Neural cell (in vitro differentiated cells): ENCODE results near the gene CYP46A1. TPM values are rescaled to one million over a fixed set of nuclear protein-coding genes. Genes with fewer than 3 reads are reported as not detected.

Experiments
- H2AFZ ChIP-seq: fragments of 200-600, 300-800 bp; sonication (generic), shearing (Covaris generic); 2 replicates; pipeline ENCODE4 v1.6.0; 2014; ENCODE audit warnings: low read depth, mild to moderate bottlenecking, antibody characterized with exemption, low read length, moderate library complexity
- H3F3A ChIP-seq: fragments of 200-600 bp; shearing (Covaris generic); 2 replicates; pipeline ENCODE4 v1.6.1; 2016; ENCODE audit warnings: mild to moderate bottlenecking, moderate library complexity, mixed read lengths, antibody characterized with exemption, low read length; ENCODE audit not compliant: insufficient read depth, poor library complexity, severe bottlenecking
- H3K27ac ChIP-seq: fragments of 200-600, 300-800 bp; sonication (generic), shearing (Covaris generic); 2 replicates; pipeline ENCODE4 v1.5.1; 2014; ENCODE audit warnings: mild to moderate bottlenecking, low read length, moderate library complexity
- H3K27me3 ChIP-seq: fragments of 300-800, 200-600 bp; sonication (generic), shearing (Covaris generic); 2 replicates; pipeline ENCODE4 v1.6.0; 2014; ENCODE audit warnings: mild to moderate bottlenecking, low read depth, low read length, moderate library complexity; ENCODE audit not compliant: insufficient read depth
- H3K36me3 ChIP-seq: fragments of 300-800, 200-600 bp; sonication (generic), shearing (Covaris generic); 2 replicates; pipeline ENCODE4 v1.5.1; 2014; ENCODE audit warnings: mild to moderate bottlenecking, antibody characterized with exemption, low read length, moderate library complexity; ENCODE audit not compliant: insufficient read depth
- H3K4me2 ChIP-seq: fragments of 300-800, 200-600 bp; sonication (generic), shearing (Covaris generic); 2 replicates; pipeline ENCODE4 v1.6.0; 2014; ENCODE audit warnings: mild to moderate bottlenecking, low read length
- H3K4me3 ChIP-seq: fragments of 300-800, 200-600 bp; sonication (generic), shearing (Covaris generic); 2 replicates; pipeline ENCODE4 v1.5.1; 2014; ENCODE audit warnings: mild to moderate bottlenecking, low read length, moderate library complexity
- H3K79me2 ChIP-seq: fragments of 200-600 bp; shearing (Covaris generic); replicated peaks from 2 replicates; pipeline ENCODE4 v1.6.0; 2014; ENCODE audit warnings: mild to moderate bottlenecking, low read length, moderate library complexity; ENCODE audit not compliant: insufficient read depth
- H3K9ac ChIP-seq: fragments of 300-800, 200-600 bp; sonication (generic), shearing (Covaris generic); 2 replicates; pipeline ENCODE4 v1.6.1; 2016; ENCODE audit warnings: mild to moderate bottlenecking, low read length, mixed read lengths
- H3K9me2 ChIP-seq: fragments of 200-600 bp; shearing (Covaris generic); 2 replicates; pipeline ENCODE4 v1.6.1; 2016; ENCODE audit warnings: mild to moderate bottlenecking, low read length, mixed read lengths; ENCODE audit not compliant: insufficient read depth
- H3K9me3 ChIP-seq: fragments of 200-600, 300-800 bp; sonication (generic), shearing (Covaris generic); 2 replicates; pipeline ENCODE4 v1.6.1; 2016; ENCODE audit warnings: mild to moderate bottlenecking, mixed run types, low read length, moderate library complexity, mixed read lengths
- H4K20me1 ChIP-seq: fragments of 200-600 bp; shearing (Covaris generic); 2 replicates; pipeline ENCODE4 v1.6.1; 2016; ENCODE audit warnings: mild to moderate bottlenecking, mixed run types; ENCODE audit not compliant: insufficient read depth
- EP300 ChIP-seq: fragments of 450-650 bp; conservative IDR thresholded peaks from 2 replicates; pipeline ENCODE4 v1.6.1; 2014; ENCODE audit warnings: antibody characterized with exemption, mild to moderate bottlenecking, moderate library complexity; ENCODE audit not compliant: poor library complexity, severe bottlenecking
- EZH2 ChIP-seq: fragments of 200-600, 300-800 bp; shearing (Covaris generic), sonication (generic); IDR thresholded peaks from 2 replicates; pipeline ENCODE4 v1.6.1; 2014; ENCODE audit warnings: antibody characterized with exemption, low read length, borderline replicate concordance, mild to moderate bottlenecking; ENCODE audit not compliant: insufficient read depth, poor library complexity, severe bottlenecking
- MXI1 ChIP-seq: fragments of 450-650 bp; conservative IDR thresholded peaks from 2 replicates; pipeline ENCODE4 v1.6.1; 2014; ENCODE audit warnings: antibody characterized with exemption, mild to moderate bottlenecking; ENCODE audit not compliant: poor library complexity, severe bottlenecking
- POLR2AphosphoS5 ChIP-seq: IDR thresholded peaks from 2 replicates; pipeline ENCODE4 v1.6.1; 2012
- RAD21 ChIP-seq: fragments of 450-650 bp; conservative IDR thresholded peaks from 2 replicates; pipeline ENCODE4 v1.6.1; 2014; ENCODE audit warnings: antibody characterized with exemption, mild to moderate bottlenecking, moderate library complexity
- SMC3 ChIP-seq: fragments of 450-650 bp; conservative IDR thresholded peaks from 2 replicates; pipeline ENCODE4 v1.6.1; 2014; ENCODE audit warnings: antibody characterized with exemption, mild to moderate bottlenecking, moderate library complexity; ENCODE audit not compliant: poor library complexity
- TAF1 ChIP-seq: IDR thresholded peaks from 2 replicates; pipeline ENCODE4 v1.6.1; 2012; ENCODE audit warnings: low read depth
- polyA plus RNA-seq: library from polyadenylated mRNA; depleted of rRNA; stranded (reverse); fragments of >200 nt; gene quantifications from 2 replicates; pipeline ENCODE4 v1.2.3, GENCODE V29; 2014
- TF ChIP-seq, protein P1 (sequence below): IDR thresholded peaks from 2 replicates; pipeline ENCODE4 v1.6.1; 2012; ENCODE audit warnings: borderline replicate concordance
- TF ChIP-seq, protein P2 (sequence below): fragments of 450-650 bp; IDR thresholded peaks from 2 replicates; pipeline ENCODE4 v1.5.1; 2014; ENCODE audit warnings: antibody characterized with exemption, mild to moderate bottlenecking, moderate library complexity; ENCODE audit not compliant: poor library complexity, severe bottlenecking

Gene CYP46A1
- polyA plus RNA-seq, 1 donor from 2014 or later: 5.4 TPM

DNA sequence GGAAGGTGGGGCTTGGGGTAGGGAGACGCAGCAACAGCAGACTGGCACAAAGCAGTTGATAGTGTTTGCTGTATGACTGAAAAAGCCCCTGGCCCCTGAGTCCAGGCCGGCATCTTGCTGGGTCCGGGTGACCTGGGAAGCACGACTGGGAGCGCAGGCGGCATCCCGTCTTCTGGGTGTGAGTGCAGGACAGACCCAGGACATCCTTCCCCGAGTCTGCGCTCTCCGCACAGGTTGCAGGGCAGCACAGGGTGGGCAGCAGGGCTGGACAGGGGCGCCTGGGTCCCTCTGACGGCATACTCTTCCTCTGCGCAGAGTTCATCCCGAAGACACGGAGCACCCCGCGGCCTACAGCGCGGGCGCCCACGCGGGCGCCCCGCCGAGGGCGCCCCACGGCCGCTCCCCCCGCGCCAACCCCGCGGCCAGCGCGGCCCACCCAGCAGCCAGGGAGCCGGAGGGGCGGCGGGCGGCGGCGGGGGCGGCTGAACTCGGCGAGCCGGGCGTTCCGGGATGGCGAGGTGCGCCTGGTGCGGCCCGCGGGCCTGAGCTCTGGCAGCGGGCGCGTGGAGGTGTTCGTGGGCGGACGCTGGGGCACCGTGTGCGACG is 9.2 kb upstream of the CYP46A1 start:
- H4K20me1 ChIP-seq: no peaks in the 10 kb centered on the region
- no peaks in the 10 kb centered on the region for H3K79me2 ChIP-seq
- no peak overlapping the region for H2AFZ ChIP-seq
- H3K9me2 ChIP-seq: no peaks in the 10 kb centered on the region
- no peak overlapping the region for H3K27ac ChIP-seq
- H3K36me3 ChIP-seq: no peaks in the 10 kb centered on the region
- no peak overlapping the region for H3K9ac ChIP-seq
- no peaks in the 10 kb centered on the region for H3F3A ChIP-seq
- no peak overlapping the region for H3K4me3 ChIP-seq
- no peaks in the 10 kb centered on the region for H3K9me3 ChIP-seq
- no peak overlapping the region for H3K4me2 ChIP-seq
- H3K27me3 ChIP-seq: no peaks in the 10 kb centered on the region
- TF ChIP-seq SMC3 (no peak), RAD21 (no peak), POLR2AphosphoS5 (no peak), EP300 (no peak), TAF1 (no peak), MXI1 (no peak), EZH2 (no peak)
- TF ChIP-seq, protein P1, sequence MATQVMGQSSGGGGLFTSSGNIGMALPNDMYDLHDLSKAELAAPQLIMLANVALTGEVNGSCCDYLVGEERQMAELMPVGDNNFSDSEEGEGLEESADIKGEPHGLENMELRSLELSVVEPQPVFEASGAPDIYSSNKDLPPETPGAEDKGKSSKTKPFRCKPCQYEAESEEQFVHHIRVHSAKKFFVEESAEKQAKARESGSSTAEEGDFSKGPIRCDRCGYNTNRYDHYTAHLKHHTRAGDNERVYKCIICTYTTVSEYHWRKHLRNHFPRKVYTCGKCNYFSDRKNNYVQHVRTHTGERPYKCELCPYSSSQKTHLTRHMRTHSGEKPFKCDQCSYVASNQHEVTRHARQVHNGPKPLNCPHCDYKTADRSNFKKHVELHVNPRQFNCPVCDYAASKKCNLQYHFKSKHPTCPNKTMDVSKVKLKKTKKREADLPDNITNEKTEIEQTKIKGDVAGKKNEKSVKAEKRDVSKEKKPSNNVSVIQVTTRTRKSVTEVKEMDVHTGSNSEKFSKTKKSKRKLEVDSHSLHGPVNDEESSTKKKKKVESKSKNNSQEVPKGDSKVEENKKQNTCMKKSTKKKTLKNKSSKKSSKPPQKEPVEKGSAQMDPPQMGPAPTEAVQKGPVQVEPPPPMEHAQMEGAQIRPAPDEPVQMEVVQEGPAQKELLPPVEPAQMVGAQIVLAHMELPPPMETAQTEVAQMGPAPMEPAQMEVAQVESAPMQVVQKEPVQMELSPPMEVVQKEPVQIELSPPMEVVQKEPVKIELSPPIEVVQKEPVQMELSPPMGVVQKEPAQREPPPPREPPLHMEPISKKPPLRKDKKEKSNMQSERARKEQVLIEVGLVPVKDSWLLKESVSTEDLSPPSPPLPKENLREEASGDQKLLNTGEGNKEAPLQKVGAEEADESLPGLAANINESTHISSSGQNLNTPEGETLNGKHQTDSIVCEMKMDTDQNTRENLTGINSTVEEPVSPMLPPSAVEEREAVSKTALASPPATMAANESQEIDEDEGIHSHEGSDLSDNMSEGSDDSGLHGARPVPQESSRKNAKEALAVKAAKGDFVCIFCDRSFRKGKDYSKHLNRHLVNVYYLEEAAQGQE: no peak
- TF ChIP-seq, protein P2, sequence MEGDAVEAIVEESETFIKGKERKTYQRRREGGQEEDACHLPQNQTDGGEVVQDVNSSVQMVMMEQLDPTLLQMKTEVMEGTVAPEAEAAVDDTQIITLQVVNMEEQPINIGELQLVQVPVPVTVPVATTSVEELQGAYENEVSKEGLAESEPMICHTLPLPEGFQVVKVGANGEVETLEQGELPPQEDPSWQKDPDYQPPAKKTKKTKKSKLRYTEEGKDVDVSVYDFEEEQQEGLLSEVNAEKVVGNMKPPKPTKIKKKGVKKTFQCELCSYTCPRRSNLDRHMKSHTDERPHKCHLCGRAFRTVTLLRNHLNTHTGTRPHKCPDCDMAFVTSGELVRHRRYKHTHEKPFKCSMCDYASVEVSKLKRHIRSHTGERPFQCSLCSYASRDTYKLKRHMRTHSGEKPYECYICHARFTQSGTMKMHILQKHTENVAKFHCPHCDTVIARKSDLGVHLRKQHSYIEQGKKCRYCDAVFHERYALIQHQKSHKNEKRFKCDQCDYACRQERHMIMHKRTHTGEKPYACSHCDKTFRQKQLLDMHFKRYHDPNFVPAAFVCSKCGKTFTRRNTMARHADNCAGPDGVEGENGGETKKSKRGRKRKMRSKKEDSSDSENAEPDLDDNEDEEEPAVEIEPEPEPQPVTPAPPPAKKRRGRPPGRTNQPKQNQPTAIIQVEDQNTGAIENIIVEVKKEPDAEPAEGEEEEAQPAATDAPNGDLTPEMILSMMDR: no peak

DNA sequence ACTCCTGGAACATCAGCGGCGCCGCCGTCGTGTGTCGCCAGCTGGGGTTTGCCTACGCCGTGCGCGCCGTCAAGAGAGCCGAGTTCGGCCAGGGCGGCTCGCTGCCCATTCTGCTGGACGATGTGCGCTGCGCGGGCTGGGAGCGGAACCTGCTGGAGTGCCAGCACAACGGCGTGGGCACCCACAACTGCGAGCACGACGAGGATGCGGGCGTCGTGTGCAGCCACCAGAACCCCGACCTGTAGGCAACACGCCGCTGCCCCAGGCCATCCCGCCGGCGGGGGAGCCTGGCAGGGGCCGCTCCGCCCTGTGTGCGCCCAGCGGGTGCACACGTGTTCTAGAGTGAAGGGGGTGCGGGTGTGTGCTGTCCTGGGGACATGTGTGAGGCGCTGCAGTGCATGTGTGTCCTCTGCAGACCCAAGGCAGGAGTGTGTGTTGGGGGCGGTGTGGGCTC is 8.7 kb upstream of the CYP46A1 start:
- no peak for TF ChIP-seq RAD21
- TF ChIP-seq, protein P2: no peak
- TF ChIP-seq EP300: no peak
- TF ChIP-seq, protein P1: no peak
- H3K27ac ChIP-seq: no peak overlapping the region
- no peaks in the 10 kb centered on the region for H3F3A ChIP-seq
- H3K79me2 ChIP-seq: no peaks in the 10 kb centered on the region
- H3K9me3 ChIP-seq: no peaks in the 10 kb centered on the region
- no peak overlapping the region for H3K4me2 ChIP-seq
- H3K27me3 ChIP-seq: no peaks in the 10 kb centered on the region
- H3K9me2 ChIP-seq: no peaks in the 10 kb centered on the region
- no peaks in the 10 kb centered on the region for H4K20me1 ChIP-seq
- H2AFZ ChIP-seq: no peak overlapping the region
- H3K4me3 ChIP-seq: no peak overlapping the region
- H3K9ac ChIP-seq: no peak overlapping the region
- H3K36me3 ChIP-seq: no peaks in the 10 kb centered on the region
